DOHH2 (cell line): Measurements from ENCODE around the gene THRAP3.

ENCODE experiments used
- H3F3A ChIP-seq: fragments of 200-600 bp; sonication (generic), shearing (Covaris generic); 2 replicates; pipeline ENCODE4 v1.6.0; 2016; ENCODE audit warnings: antibody characterized with exemption, mild to moderate bottlenecking; ENCODE audit not compliant: control insufficient read depth, insufficient read depth
- H3K27ac ChIP-seq: fragments of 200-600 bp; sonication (generic); 2 replicates; pipeline ENCODE4 v1.5.1; 2014; ENCODE audit warnings: low read depth, mild to moderate bottlenecking, low read length, moderate library complexity
- H3K27me3 ChIP-seq: fragments of 200-600 bp; sonication (generic); 2 replicates; pipeline ENCODE4 v1.6.1; 2014; ENCODE audit warnings: mild to moderate bottlenecking, low read length, mixed read lengths; ENCODE audit not compliant: control insufficient read depth
- H3K36me3 ChIP-seq: fragments of 200-600 bp; sonication (generic); 2 replicates; pipeline ENCODE4 v1.6.1; 2014; ENCODE audit warnings: mild to moderate bottlenecking, low read length, moderate library complexity, mixed read lengths; ENCODE audit not compliant: control insufficient read depth
- H3K4me1 ChIP-seq: fragments of 200-600 bp; sonication (generic); 2 replicates; pipeline ENCODE4 v1.6.1; 2014; ENCODE audit warnings: mild to moderate bottlenecking, low read length, mixed read lengths; ENCODE audit not compliant: control insufficient read depth
- H3K4me2 ChIP-seq: fragments of 200-600 bp; sonication (generic); 2 replicates; pipeline ENCODE4 v1.6.0; 2014; ENCODE audit warnings: mild to moderate bottlenecking, low read length, moderate library complexity
- H3K4me3 ChIP-seq: fragments of 200-600 bp; sonication (generic); 2 replicates; pipeline ENCODE4 v1.5.1; 2014; ENCODE audit warnings: mild to moderate bottlenecking, low read length, mixed read lengths
- H3K79me2 ChIP-seq: fragments of 200-600 bp; sonication (generic); 2 replicates; pipeline ENCODE4 v1.6.1; 2014; ENCODE audit warnings: mild to moderate bottlenecking, low read length, mixed read lengths; ENCODE audit not compliant: control insufficient read depth
- H3K9me2 ChIP-seq: fragments of 200-600 bp; sonication (generic); replicated peaks from 2 replicates; pipeline ENCODE4 v1.6.1; 2014; ENCODE audit warnings: mild to moderate bottlenecking, low read length, mixed read lengths; ENCODE audit not compliant: control insufficient read depth
- H3K9me3 ChIP-seq: fragments of 200-600 bp; sonication (generic); 2 replicates; pipeline ENCODE4 v1.6.1; 2014; ENCODE audit warnings: antibody characterized with exemption, low read length, mixed read lengths; ENCODE audit not compliant: control insufficient read depth, insufficient read depth
- H4K20me1 ChIP-seq: fragments of 200-600 bp; sonication (generic); 2 replicates; pipeline ENCODE4 v1.6.0; 2014; ENCODE audit warnings: low read depth, mild to moderate bottlenecking, antibody characterized with exemption, low read length, moderate library complexity; ENCODE audit not compliant: control insufficient read depth, insufficient read depth
- CTCF ChIP-seq: fragments of 200-600 bp; sonication (generic); IDR thresholded peaks from one replicate; pipeline ENCODE4 v1.5.1; 2014; ENCODE audit warnings: antibody characterized with exemption, mild to moderate bottlenecking, low read depth, low read length; ENCODE audit not compliant: poor library complexity, severe bottlenecking
- EZH2phosphoT487 ChIP-seq: fragments of 200-600 bp; sonication (generic); IDR thresholded peaks from 2 replicates; pipeline ENCODE4 v1.6.1; 2017; ENCODE audit warnings: borderline replicate concordance, mild to moderate bottlenecking, antibody characterized with exemption, low read length, moderate library complexity, mixed read lengths

THRAP3 gene

GRCh38 chr1:36345353-36345752, 121.1 kb downstream of the THRAP3 start:
- H4K20me1 ChIP-seq = no peaks in the 10 kb centered on the region
- no peaks in the 10 kb centered on the region for H3K79me2 ChIP-seq
- H3K36me3 ChIP-seq = peaks cover 86% of the 10 kb centered on the region

GRCh38 chr1:36346741-36347370, 122.6 kb downstream of the THRAP3 start:
- Histone ChIP-seq H3K27ac (no peak overlapping the region), H3K4me3 (no peak overlapping the region), H3K4me2 (no peak overlapping the region), H3K9me2 (no peaks in the 10 kb centered on the region), H3K9me3 (no peaks in the 10 kb centered on the region), H3K36me3 (peaks cover 89% of the 10 kb centered on the region), H3K4me1 (no peaks in the 10 kb centered on the region), H3K79me2 (no peaks in the 10 kb centered on the region), H3F3A (no peaks in the 10 kb centered on the region), H3K27me3 (no peaks in the 10 kb centered on the region), H4K20me1 (no peaks in the 10 kb centered on the region)
- no peak for TF ChIP-seq EZH2phosphoT487
- TF ChIP-seq CTCF = no peak

More at GRCh38 chr1:36345353-36345752, 121.1 kb downstream of the THRAP3 start:
- no peaks in the 10 kb centered on the region for H3K4me1 ChIP-seq
- H3K9me2 ChIP-seq = no peaks in the 10 kb centered on the region
- no peak overlapping the region for H3K27ac ChIP-seq
- H3K4me2 ChIP-seq = no peak overlapping the region
- TF ChIP-seq CTCF = no peak
- TF ChIP-seq EZH2phosphoT487 = no peak
- no peaks in the 10 kb centered on the region for H3F3A ChIP-seq
- H3K4me3 ChIP-seq = no peak overlapping the region
- H3K27me3 ChIP-seq = no peaks in the 10 kb centered on the region
- no peaks in the 10 kb centered on the region for H3K9me3 ChIP-seq

- no peaks in the 10 kb centered on the region for H4K20me1 ChIP-seq
- H3F3A ChIP-seq = no peaks in the 10 kb centered on the region
- no peak overlapping the region for H3K4me3 ChIP-seq
- H3K79me2 ChIP-seq = no peaks in the 10 kb centered on the region
- H3K4me2 ChIP-seq = no peak overlapping the region
- H3K4me1 ChIP-seq = no peaks in the 10 kb centered on the region
- no peak overlapping the region for H3K27ac ChIP-seq
- H3K36me3 ChIP-seq = peaks cover 89% of the 10 kb centered on the region
- no peak for TF ChIP-seq EZH2phosphoT487
- TF ChIP-seq CTCF = no peak
- no peaks in the 10 kb centered on the region for H3K27me3 ChIP-seq
- H3K9me3 ChIP-seq = no peaks in the 10 kb centered on the region
- no peaks in the 10 kb centered on the region for H3K9me2 ChIP-seq
These were observed 125.0 kb downstream of the THRAP3 start for GRCh38 chr1:36349241-36349671.
